ENCODE data around the gene PCSK6. TPM values are rescaled to one million over a fixed set of nuclear protein-coding genes. Genes with fewer than 3 reads are reported as not detected.

Gene PCSK6
- total RNA-seq, 1 donor from 2014 or later = 8.4 TPM

- Histone ChIP-seq H3K4me3 (ENCODE audit: low read depth, low read length) (no peak overlapping the region), H3K27me3 (ENCODE audit: control insufficient read depth, insufficient read depth, low read length) (no peaks in the 10 kb centered on the region), H3K36me3 (ENCODE audit: control insufficient read depth, insufficient read depth, low read length) (no peaks in the 10 kb centered on the region)
- no peak for TF ChIP-seq CTCF (IDR thresholded peaks at IDR 0.05; ENCODE audit: insufficient read depth, low read length, poor library complexity, severe bottlenecking)
- DNase-seq (ENCODE audit: low read depth) = no peak
Observed at GRCh38 chr15:101371519-101371918, 118.0 kb downstream of the PCSK6 start.

- no peak for TF ChIP-seq CTCF (IDR thresholded peaks at IDR 0.05; ENCODE audit: insufficient read depth, low read length, poor library complexity, severe bottlenecking)
- H3K27me3 ChIP-seq (ENCODE audit: control insufficient read depth, insufficient read depth, low read length) = peaks cover 4% of the 10 kb centered on the region
Observed at GRCh38 chr15:101371081-101371480, 118.4 kb downstream of the PCSK6 start.

GRCh38 chr15:101370330-101371024 is 119.0 kb downstream of the PCSK6 start:
- no peak overlapping the region for H3K4me3 ChIP-seq (ENCODE audit: low read depth, low read length)
- no peak for TF ChIP-seq CTCF (IDR thresholded peaks at IDR 0.05; ENCODE audit: insufficient read depth, low read length, poor library complexity, severe bottlenecking)
- H3K27me3 ChIP-seq (ENCODE audit: control insufficient read depth, insufficient read depth, low read length) = peaks cover 4% of the 10 kb centered on the region
- H3K36me3 ChIP-seq (ENCODE audit: control insufficient read depth, insufficient read depth, low read length) = no peaks in the 10 kb centered on the region
- DNase-seq (ENCODE audit: low read depth) = no peak

More at GRCh38 chr15:101371081-101371480, 118.4 kb downstream of the PCSK6 start:
- DNase-seq (ENCODE audit: low read depth) = no peak
- Histone ChIP-seq H3K4me3 (ENCODE audit: low read depth, low read length) (no peak overlapping the region), H3K36me3 (ENCODE audit: control insufficient read depth, insufficient read depth, low read length) (no peaks in the 10 kb centered on the region)

- no peak for TF ChIP-seq CTCF (IDR thresholded peaks at IDR 0.05; ENCODE audit: insufficient read depth, low read length, poor library complexity, severe bottlenecking)
- Histone ChIP-seq H3K4me3 (ENCODE audit: low read depth, low read length) (no peak overlapping the region), H3K36me3 (ENCODE audit: control insufficient read depth, insufficient read depth, low read length) (no peaks in the 10 kb centered on the region), H3K27me3 (ENCODE audit: control insufficient read depth, insufficient read depth, low read length) (peaks cover 4% of the 10 kb centered on the region)
- DNase-seq (ENCODE audit: low read depth) = no peak
Observed at GRCh38 chr15:101369676-101370075, 119.8 kb downstream of the PCSK6 start.

- Histone ChIP-seq H3K36me3 (ENCODE audit: control insufficient read depth, insufficient read depth, low read length) (no peaks in the 10 kb centered on the region), H3K27me3 (ENCODE audit: control insufficient read depth, insufficient read depth, low read length) (peaks cover 4% of the 10 kb centered on the region), H3K4me3 (ENCODE audit: low read depth, low read length) (no peak overlapping the region)
- DNase-seq (ENCODE audit: low read depth) = no peak
- TF ChIP-seq CTCF (IDR thresholded peaks at IDR 0.05; ENCODE audit: insufficient read depth, low read length, poor library complexity, severe bottlenecking) = no peak
Observed at GRCh38 chr15:101368861-101369642, 120.5 kb downstream of the PCSK6 start.

Measured in kidney epithelial cell (primary cell).